Stimulated activated CD8-positive, alpha-beta memory T cell treated with anti-CD3 and anti-CD28 coated beads, Interleukin-4, amount 100 ng/mL, for 1 hour (primary cell): ENCODE results near the gene KIF13A.

Source experiments
- DNase-seq, 2 donors: peaks; one replicate each; pipeline ENCODE4 v3.0.0-alpha.2; 2020; ENCODE audit warnings: low read depth in 2 of 2, low spot score in 1 of 2

KIF13A gene

GRCh38 chr6:17730078-17730704 lies 257.2 kb downstream of the KIF13A start:
- DNase-seq, result no peak

GRCh38 chr6:17729223-17730077 lies 258.0 kb downstream of the KIF13A start:
- DNase-seq, result no peak

- DNase-seq, result no peak
Observed at GRCh38 chr6:17728551-17729222, 258.7 kb downstream of the KIF13A start.

- no peak for DNase-seq
Observed at GRCh38 chr6:17725083-17725482, 262.4 kb downstream of the KIF13A start.

GRCh38 chr6:17724341-17724740 lies 263.1 kb downstream of the KIF13A start:
- DNase-seq, result no peak

- DNase-seq, result no peak
Observed at GRCh38 chr6:17721671-17722070, 265.8 kb downstream of the KIF13A start.

GRCh38 chr6:17719323-17720041 lies 268.0 kb downstream of the KIF13A start:
- no peak for DNase-seq

GRCh38 chr6:17716221-17716620 lies 271.2 kb downstream of the KIF13A start:
- no peak for DNase-seq

- DNase-seq, result no peak
Observed at GRCh38 chr6:17714879-17715851, 272.3 kb downstream of the KIF13A start.

GRCh38 chr6:17714177-17714576 lies 273.3 kb downstream of the KIF13A start:
- no peak for DNase-seq

- DNase-seq, result no peak
Observed at GRCh38 chr6:17712576-17712975, 274.9 kb downstream of the KIF13A start.

- DNase-seq, result no peak
Observed at GRCh38 chr6:17710331-17710730, 277.1 kb downstream of the KIF13A start.

- DNase-seq, result no peak
Observed at GRCh38 chr6:17709476-17709875, 278.0 kb downstream of the KIF13A start.
